ENCODE data around the gene BPIFB3.
"Not testable (repeated sequence)": the region's sequence is repeated elsewhere in the genome, so short reads cannot be mapped to it uniquely, and the experiment has no call there.

Gene BPIFB3

DNA sequence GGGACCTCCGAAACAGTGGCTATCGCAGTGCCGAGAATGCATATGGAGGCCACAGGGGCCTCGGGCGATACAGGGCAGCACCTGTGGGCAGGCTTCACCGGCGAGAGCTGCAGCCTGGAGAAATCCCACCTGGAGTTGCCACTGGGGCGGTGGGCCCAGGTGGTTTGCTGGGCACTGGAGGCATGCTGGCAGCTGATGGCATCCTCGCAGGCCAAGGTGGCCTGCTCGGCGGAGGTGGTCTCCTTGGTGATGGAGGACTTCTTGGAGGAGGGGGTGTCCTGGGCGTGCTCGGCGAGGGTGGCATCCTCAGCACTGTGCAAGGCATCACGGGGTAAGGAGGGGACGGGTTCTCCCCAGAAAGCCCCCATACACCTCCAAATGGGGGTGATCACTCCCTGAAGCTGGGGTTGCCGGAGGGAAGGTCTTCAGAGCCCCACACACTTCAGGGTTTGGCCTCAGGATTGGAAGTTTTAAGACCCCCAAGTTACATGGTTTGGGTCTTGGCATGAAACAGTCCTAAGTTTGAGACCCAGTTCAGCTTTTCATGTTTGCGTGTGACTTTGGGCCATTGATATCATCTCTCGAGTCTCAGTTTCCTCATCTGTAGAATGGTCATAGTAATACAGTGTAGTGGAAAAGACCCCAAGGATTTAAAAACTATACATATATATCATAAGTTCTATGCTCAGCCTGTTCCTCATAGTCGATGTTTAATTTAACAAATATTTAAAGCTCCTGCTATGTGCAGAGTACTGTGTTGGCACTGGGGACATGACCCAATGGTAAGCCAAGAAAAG lies 30.0 kb downstream of the BPIFB3 start:
- no peak for DNase-seq (ENCODE audit: low read depth in 1 of 2, low spot score in 1 of 2)

GRCh38 chr20:33084722-33085121 lies 31.0 kb downstream of the BPIFB3 start:
- DNase-seq (ENCODE audit: low read depth in 1 of 2, low spot score in 1 of 2) = no peak

GRCh38 chr20:33086052-33086722 lies 32.5 kb downstream of the BPIFB3 start:
- DNase-seq (ENCODE audit: low read depth in 1 of 2, low spot score in 1 of 2) = no peak

DNA sequence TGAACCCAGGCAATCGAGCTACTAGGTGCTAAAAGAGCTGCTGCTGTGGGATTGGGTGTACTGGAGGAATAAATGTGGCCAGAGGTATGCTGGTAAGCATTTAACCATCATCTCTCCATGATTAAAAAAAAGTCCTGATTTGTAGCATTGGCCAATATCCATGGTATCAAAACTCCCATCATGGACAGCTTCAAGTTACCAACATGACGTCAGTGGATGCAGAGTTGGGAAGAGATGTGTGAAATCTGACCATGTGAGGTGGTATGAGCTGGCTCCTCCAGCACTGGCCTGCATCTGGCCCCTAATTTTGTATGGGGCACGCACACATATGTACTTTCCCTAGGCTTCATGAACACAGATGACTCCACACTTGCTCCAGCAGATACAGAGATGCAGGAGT lies 37.4 kb downstream of the BPIFB3 start:
- DNase-seq (ENCODE audit: low read depth in 1 of 2, low spot score in 1 of 2) = no peak

GRCh38 chr20:33091693-33092092 lies 38.0 kb downstream of the BPIFB3 start:
- no peak for DNase-seq (ENCODE audit: low read depth in 1 of 2, low spot score in 1 of 2)

DNA sequence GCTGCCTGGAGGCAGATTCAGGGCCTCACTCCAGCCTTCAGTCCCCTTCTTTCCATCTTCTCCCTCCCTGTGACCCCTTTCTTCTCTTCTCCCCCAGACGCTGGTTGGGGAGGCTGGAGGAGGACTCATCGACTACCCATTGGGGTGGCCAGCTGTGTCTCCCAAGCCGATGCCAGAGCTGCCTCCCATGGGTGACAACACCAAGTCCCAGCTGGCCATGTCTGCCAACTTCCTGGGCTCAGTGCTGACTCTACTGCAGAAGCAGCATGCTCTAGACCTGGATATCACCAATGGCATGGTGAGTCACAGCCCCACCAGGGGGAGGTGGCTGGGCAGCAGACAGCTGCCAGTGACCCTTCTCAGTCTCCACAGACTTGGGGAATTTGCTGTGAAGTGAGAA lies 38.7 kb downstream of the BPIFB3 start:
- no peak for DNase-seq (ENCODE audit: low read depth in 1 of 2, low spot score in 1 of 2)

DNA sequence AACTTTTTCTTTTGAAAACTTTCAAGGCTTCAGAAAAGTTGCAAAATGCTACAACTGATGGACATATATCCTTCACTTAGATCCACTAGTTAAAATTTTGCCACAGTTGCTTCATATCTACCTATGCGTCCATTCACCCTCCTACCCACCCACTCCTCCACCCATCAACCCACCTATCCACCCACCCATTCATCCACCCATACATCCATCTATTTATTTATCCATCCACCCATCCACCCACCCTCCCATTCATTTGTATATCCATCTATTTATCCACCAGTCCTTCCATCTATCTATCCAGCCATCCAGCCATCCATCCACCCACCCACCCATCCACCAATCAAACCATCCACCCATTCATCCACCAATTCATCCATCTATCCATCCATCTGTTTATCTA lies 39.4 kb downstream of the BPIFB3 start:
- no peak for DNase-seq (ENCODE audit: low read depth in 1 of 2, low spot score in 1 of 2)

GRCh38 chr20:33093582-33093981 lies 39.9 kb downstream of the BPIFB3 start:
- DNase-seq (ENCODE audit: low read depth in 1 of 2, low spot score in 1 of 2) = no peak

DNA sequence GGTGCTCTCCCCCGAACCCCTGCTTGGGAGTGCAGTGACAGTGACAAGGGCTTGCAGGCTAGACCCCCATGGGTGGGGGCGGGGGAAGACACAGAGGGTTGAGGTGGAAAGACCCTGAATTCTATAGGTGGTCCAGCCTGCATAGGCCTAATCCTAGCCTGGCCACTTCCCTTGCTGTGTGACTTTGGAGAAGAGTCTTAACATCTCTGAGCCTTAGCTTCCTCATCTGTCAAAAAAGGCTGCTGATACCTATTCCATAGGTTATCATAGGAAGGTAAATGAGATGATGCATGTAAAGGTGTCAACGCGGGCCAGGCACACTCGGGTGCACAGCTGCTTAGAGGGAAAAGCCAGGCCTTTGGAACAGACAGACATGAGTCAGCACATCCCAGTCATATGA lies 41.5 kb downstream of the BPIFB3 start:
- DNase-seq (ENCODE audit: low read depth in 1 of 2, low spot score in 1 of 2) = no peak

GRCh38 chr20:33095902-33096584 lies 42.3 kb downstream of the BPIFB3 start:
- DNase-seq (ENCODE audit: low read depth in 1 of 2, low spot score in 1 of 2) = not testable (repeated sequence)

GRCh38 chr20:33097001-33097400 lies 43.3 kb downstream of the BPIFB3 start:
- DNase-seq (ENCODE audit: low read depth in 1 of 2, low spot score in 1 of 2) = no peak

- DNase-seq (ENCODE audit: low read depth in 1 of 2, low spot score in 1 of 2) = no peak
These were observed 46.3 kb downstream of the BPIFB3 start for GRCh38 chr20:33099843-33100538.

GRCh38 chr20:33103556-33103955 lies 49.9 kb downstream of the BPIFB3 start:
- no peak for DNase-seq (ENCODE audit: low read depth in 1 of 2, low spot score in 1 of 2)

DNA sequence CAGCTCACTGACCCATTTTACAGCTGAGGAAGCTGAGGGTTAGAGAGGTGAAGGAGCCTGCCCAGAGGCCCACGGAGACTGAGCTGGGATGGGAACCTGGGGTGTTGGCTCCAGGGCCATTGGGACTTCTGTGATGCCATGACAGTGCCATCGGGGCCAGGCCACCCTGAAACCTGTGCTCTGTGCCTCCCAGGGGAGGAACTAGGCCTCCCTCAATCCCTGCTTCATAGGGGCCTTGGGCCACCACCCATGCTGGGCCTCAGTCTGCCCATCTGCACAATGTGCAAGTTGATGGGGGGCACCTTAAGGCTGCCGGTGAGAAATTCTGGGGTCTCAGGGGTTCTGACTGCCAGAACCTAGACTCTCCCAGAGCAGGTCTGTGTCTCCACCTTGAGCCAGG lies 50.6 kb downstream of the BPIFB3 start:
- no peak for DNase-seq (ENCODE audit: low read depth in 1 of 2, low spot score in 1 of 2)

DNA sequence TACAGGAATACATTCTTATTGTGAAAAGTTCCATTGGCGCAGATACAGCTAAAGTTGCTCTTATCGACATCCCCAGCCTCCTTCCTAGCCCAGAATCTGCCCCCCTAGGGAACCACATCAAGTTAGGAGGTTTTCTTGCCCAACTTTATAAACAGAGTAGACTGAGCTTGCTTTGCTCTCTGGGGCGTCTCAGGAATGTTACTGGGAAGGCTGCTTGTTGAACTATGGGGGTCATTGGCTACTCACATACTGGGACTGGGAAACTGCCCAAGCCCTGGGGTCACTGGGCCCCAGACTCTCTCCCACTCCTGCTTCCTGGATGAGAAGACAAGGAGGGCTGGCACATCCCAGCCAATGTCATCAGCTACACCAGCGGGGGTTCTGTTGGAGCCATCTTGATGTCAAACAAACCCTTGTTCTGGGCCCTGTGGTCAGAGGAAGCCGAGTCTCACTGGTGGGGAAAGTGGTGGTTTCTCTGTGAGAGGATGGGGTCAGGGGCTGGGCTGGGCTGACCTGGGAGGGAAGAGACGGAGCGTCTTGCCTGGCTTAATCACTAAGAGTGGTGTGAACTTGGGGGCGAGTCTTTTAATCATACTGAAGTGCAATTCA lies 51.7 kb downstream of the BPIFB3 start:
- DNase-seq (ENCODE audit: low read depth in 1 of 2, low spot score in 1 of 2) = no peak

DNA sequence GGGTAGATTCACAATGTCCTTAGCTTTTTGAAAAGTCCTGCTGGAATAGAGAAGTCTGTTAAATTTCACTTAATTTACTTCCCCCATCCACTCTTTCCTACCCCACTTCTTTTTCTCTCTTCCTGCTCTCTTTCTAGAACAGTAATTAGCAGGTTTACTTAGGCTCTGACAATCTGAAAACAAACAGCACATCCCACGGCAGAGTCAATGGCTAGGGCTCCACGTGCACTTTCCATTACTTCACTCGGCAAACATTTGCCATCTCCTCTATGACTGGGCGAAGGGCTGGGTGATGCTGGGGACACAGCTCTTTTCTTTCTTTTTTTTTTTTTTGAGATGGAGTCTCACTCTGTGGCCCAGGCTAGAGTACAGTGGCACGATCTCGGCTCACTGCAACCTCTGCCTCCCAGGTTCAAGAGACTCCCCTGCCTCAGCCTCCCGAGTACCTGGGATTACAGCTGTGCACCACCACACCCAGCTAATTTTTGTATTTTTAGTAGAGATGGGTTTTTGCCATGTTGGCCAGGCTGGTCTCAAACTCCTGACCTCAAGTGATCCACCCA lies 52.4 kb downstream of the BPIFB3 start:
- not testable (repeated sequence) for DNase-seq (ENCODE audit: low read depth in 1 of 2, low spot score in 1 of 2)

DNA sequence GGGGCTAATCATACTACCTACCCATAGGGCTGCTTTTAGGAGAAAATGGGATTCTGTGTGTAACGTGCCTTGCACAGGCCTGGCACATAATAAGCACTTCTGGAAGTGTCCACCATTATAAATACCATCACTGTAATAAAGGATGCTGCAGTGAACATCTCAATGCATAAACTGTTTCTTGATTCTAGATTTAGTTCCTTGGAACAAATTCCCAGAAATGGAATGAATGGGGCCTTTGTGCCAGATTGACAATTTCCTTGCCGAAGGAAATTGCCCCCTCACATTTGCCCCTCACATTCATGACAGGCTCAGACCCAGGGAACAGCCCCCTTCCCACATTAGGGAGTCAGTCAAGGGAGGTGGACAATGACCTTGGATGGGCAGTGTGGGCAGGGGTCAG lies 55.0 kb downstream of the BPIFB3 start:
- DNase-seq (ENCODE audit: low read depth in 1 of 2, low spot score in 1 of 2) = no peak

GRCh38 chr20:33110147-33110825 lies 56.6 kb downstream of the BPIFB3 start:
- DNase-seq (ENCODE audit: low read depth in 1 of 2, low spot score in 1 of 2) = no peak

DNA sequence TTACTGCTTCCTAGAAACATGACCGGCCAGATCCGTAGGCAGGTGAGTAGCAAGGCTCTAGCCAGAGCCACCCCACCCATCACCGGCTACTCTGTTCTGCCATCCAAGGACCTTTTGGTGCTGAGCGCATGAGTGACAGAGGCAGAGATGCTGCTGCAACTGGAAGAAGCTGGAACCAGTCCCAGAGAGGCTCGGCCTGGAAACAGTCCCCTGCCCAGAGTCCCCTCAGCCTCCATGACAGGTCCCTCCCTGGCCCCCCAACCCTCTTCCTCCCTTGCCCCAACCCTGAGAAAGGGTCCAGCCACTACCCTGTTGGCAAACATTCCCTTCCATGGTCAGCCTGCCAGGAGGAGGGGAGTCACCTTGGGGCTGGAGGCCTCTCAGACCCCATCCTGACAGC lies 57.6 kb downstream of the BPIFB3 start:
- no peak for DNase-seq (ENCODE audit: low read depth in 1 of 2, low spot score in 1 of 2)

Data from activated T-helper 1 cell treated with anti-CD3 and anti-CD28 coated beads, Interleukin-2, amount 50 U/mL, for 16 hours (primary cell).